HG02970 (cell line): ENCODE data around the gene LAMTOR3.
"Not testable (repeated sequence)": the region's sequence is repeated elsewhere in the genome, so short reads cannot be mapped to it uniquely, and the experiment has no call there.

Source experiments
- ATAC-seq: cut with Tn5 transposase; IDR thresholded peaks from one replicate; pipeline ENCODE4 v1.9.1; 2021; ENCODE audit warnings: mild to moderate bottlenecking, moderate library complexity, moderate number of reproducible peaks; ENCODE audit not compliant: unreplicated experiment, low FRiP score

LAMTOR3 gene

GRCh38 chr4:99833756-99834155, 60.5 kb downstream of the LAMTOR3 start:
- no peak for ATAC-seq

- ATAC-seq, result no peak
These were observed 61.5 kb downstream of the LAMTOR3 start for GRCh38 chr4:99832758-99833157.

- no peak for ATAC-seq
These were observed 61.9 kb downstream of the LAMTOR3 start for GRCh38 chr4:99832321-99832720.

- not testable (repeated sequence) for ATAC-seq
These were observed 64.2 kb downstream of the LAMTOR3 start for GRCh38 chr4:99830051-99830450.

- ATAC-seq, result no peak
These were observed 65.8 kb downstream of the LAMTOR3 start for GRCh38 chr4:99828477-99828876.
